Mesenchymal stem cell (in vitro differentiated cells and primary cell): Measurements from ENCODE around the gene HOXA3.

Experiments used
- DNase-seq: peaks from one replicate; pipeline ENCODE4 v3.0.0-alpha.2; 2013
- H2AFZ ChIP-seq: one replicate; pipeline ENCODE4 v1.6.1; 2013; ENCODE audit warnings: low read depth, mild to moderate bottlenecking, control low read depth, inconsistent platforms, low read length, moderate library complexity
- H2AK5ac ChIP-seq: 2 replicates; pipeline ENCODE4 v1.6.1; 2013; ENCODE audit warnings: low read length, moderate library complexity, mild to moderate bottlenecking, inconsistent platforms; ENCODE audit not compliant: severe bottlenecking
- H2BK120ac ChIP-seq: one replicate; pipeline ENCODE4 v1.6.1; 2013; ENCODE audit warnings: low read depth, mild to moderate bottlenecking, inconsistent platforms, low read length, moderate library complexity
- H2BK12ac ChIP-seq, 2 experiments: one replicate each; pipeline ENCODE4 v1.6.1; 2013; ENCODE audit warnings: inconsistent platforms in 2 of 2, low read length in 2 of 2, mild to moderate bottlenecking in 2 of 2, moderate library complexity in 2 of 2, control low read depth in 1 of 2
- H2BK15ac ChIP-seq: one replicate; pipeline ENCODE4 v1.6.1; 2013; ENCODE audit warnings: mild to moderate bottlenecking, low read depth, inconsistent platforms; ENCODE audit not compliant: poor library complexity, severe bottlenecking
- H2BK5ac ChIP-seq: 2 replicates; pipeline ENCODE4 v1.6.1; 2013; ENCODE audit warnings: low read depth, mild to moderate bottlenecking, low read length, control low read depth, inconsistent platforms; ENCODE audit not compliant: poor library complexity, severe bottlenecking
- H3K14ac ChIP-seq, 2 experiments: one replicate each; pipeline ENCODE4 v1.6.1; 2013; ENCODE audit warnings: inconsistent platforms in 2 of 2, low read length in 2 of 2, control low read depth in 1 of 2, mild to moderate bottlenecking in 1 of 2, moderate library complexity in 1 of 2
- H3K18ac ChIP-seq, 2 experiments: one replicate each; pipeline ENCODE4 v1.6.1; 2013; ENCODE audit warnings: inconsistent platforms in 2 of 2, low read length in 2 of 2, control low read depth in 1 of 2, low read depth in 1 of 2, mild to moderate bottlenecking in 1 of 2
- H3K23ac ChIP-seq, 2 experiments: one replicate each; pipeline ENCODE4 v1.6.1; 2013; ENCODE audit warnings: inconsistent platforms in 2 of 2, low read length in 2 of 2, mild to moderate bottlenecking in 2 of 2, moderate library complexity in 2 of 2, control low read depth in 1 of 2
- H3K27ac ChIP-seq: 2 replicates; pipeline ENCODE4 v1.5.1; 2013; ENCODE audit warnings: mild to moderate bottlenecking, moderate library complexity, low read length, control low read depth, inconsistent platforms; ENCODE audit not compliant: poor library complexity, severe bottlenecking
- H3K27me3 ChIP-seq, 2 experiments: 2 replicates each; pipeline versions ENCODE4 v1.6.1 to v1.7.0; 2013; ENCODE audit warnings: low read length in 2 of 2, mild to moderate bottlenecking in 2 of 2, moderate library complexity in 2 of 2, control low read depth in 1 of 2, inconsistent platforms in 1 of 2; ENCODE audit not compliant: control insufficient read depth in 1 of 2, insufficient read depth in 1 of 2
- H3K36me3 ChIP-seq, 2 experiments: 2 replicates each; pipeline versions ENCODE4 v1.6.1 to v1.7.0; 2013; ENCODE audit warnings: low read length in 2 of 2, control low read depth in 1 of 2, inconsistent platforms in 1 of 2, low read depth in 1 of 2, mild to moderate bottlenecking in 1 of 2; ENCODE audit not compliant: insufficient read depth in 2 of 2, control insufficient read depth in 1 of 2
- H3K4ac ChIP-seq, 2 experiments: one replicate each; pipeline ENCODE4 v1.6.1; 2013; ENCODE audit warnings: inconsistent platforms in 2 of 2, low read length in 2 of 2, mild to moderate bottlenecking in 2 of 2, moderate library complexity in 2 of 2, control low read depth in 1 of 2, low read depth in 1 of 2
- H3K4me1 ChIP-seq: 2 replicates; pipeline ENCODE4 v1.6.1; 2013; ENCODE audit warnings: low read depth, low read length, control low read depth; ENCODE audit not compliant: control insufficient read depth, insufficient read depth
- H3K4me2 ChIP-seq: 2 replicates; pipeline ENCODE4 v1.6.1; 2013; ENCODE audit warnings: low read length, mild to moderate bottlenecking, inconsistent platforms; ENCODE audit not compliant: poor library complexity, severe bottlenecking
- H3K4me3 ChIP-seq, 2 experiments: 2 replicates each; pipeline versions ENCODE4 v1.5.1 to v1.7.0; 2013; ENCODE audit warnings: low read length in 2 of 2, mild to moderate bottlenecking in 2 of 2, control low read depth in 1 of 2, low read depth in 1 of 2; ENCODE audit not compliant: insufficient read depth in 1 of 2
- H3K79me1 ChIP-seq: replicated peaks from 2 replicates; pipeline ENCODE4 v1.6.1; 2013; ENCODE audit warnings: mild to moderate bottlenecking, control low read depth, low read length, inconsistent platforms; ENCODE audit not compliant: poor library complexity, severe bottlenecking
- H3K9ac ChIP-seq: 2 replicates; pipeline ENCODE4 v1.7.0; 2013; ENCODE audit warnings: mild to moderate bottlenecking, low read length, moderate library complexity
- H3K9me3 ChIP-seq: 2 replicates; pipeline ENCODE4 v1.7.0; 2013; ENCODE audit warnings: mild to moderate bottlenecking, low read length; ENCODE audit not compliant: control insufficient read depth
- H4K8ac ChIP-seq: one replicate; pipeline ENCODE4 v1.6.1; 2013; ENCODE audit warnings: inconsistent platforms, mild to moderate bottlenecking, low read length, moderate library complexity
- H4K91ac ChIP-seq: one replicate; pipeline ENCODE4 v1.6.1; 2013; ENCODE audit warnings: mild to moderate bottlenecking, low read length, inconsistent platforms
- WGBS: methylation state at CpG from one replicate; pipeline ENCODE4 v1.1.7; 2013; ENCODE audit warnings: mixed read lengths; 5-methylcytosine and 5-hydroxymethylcytosine counted together

HOXA3 gene

DNA sequence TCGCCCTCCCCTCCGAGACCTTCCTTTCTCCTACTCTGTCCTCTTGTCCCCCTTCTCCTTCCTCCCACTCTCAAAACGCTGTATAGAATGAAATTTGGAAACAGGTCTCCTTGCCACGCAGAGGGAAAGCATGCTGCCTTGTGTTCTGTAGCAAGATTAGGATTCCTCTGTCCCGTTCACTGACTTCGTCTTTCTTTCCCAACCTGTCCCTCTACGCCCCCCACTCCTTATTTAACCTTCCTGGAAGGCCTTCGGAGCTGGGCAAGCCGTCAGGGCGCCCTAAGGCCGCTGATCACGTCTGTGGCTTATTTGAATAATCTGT lies 11.6 kb upstream of the HOXA3 start:
- H2BK15ac ChIP-seq = no peak overlapping the region
- peak overlapping the region; percentile 13 for H4K8ac ChIP-seq
- H3K9me3 ChIP-seq = no peaks in the 10 kb centered on the region
- H3K79me1 ChIP-seq = peaks cover 3% of the 10 kb centered on the region
- no peaks in the 10 kb centered on the region for H3K27me3 ChIP-seq
- H2BK120ac ChIP-seq = no peak overlapping the region
- no peak overlapping the region for H4K91ac ChIP-seq
- no peak overlapping the region for H2BK5ac ChIP-seq
- peak overlapping the region; percentile 9 to 64 for H3K18ac ChIP-seq
- H2AK5ac ChIP-seq = no peak overlapping the region
- WGBS = 20% methylated on average over 12 of the region's 12 CpGs
- no peak for DNase-seq
- H3K14ac ChIP-seq = no peak overlapping the region
- peak overlapping the region in 1 of 2 experiments; percentile 86 for H3K23ac ChIP-seq
- H3K4ac ChIP-seq = peak overlapping the region in 1 of 2 experiments; percentile 32
- H3K9ac ChIP-seq = peak overlapping the region; percentile 90
- peak overlapping the region in 1 of 2 experiments; percentile 92 for H3K4me3 ChIP-seq
- H3K4me2 ChIP-seq = no peak overlapping the region
- H2BK12ac ChIP-seq = peak overlapping the region in 1 of 2 experiments; percentile 21
- H3K27ac ChIP-seq = no peak overlapping the region
- peaks cover 36% of the 10 kb centered on the region for H3K4me1 ChIP-seq
- H3K36me3 ChIP-seq = peaks cover 15 to 50% of the 10 kb centered on the region in 2 experiments
- H2AFZ ChIP-seq = no peak overlapping the region

DNA sequence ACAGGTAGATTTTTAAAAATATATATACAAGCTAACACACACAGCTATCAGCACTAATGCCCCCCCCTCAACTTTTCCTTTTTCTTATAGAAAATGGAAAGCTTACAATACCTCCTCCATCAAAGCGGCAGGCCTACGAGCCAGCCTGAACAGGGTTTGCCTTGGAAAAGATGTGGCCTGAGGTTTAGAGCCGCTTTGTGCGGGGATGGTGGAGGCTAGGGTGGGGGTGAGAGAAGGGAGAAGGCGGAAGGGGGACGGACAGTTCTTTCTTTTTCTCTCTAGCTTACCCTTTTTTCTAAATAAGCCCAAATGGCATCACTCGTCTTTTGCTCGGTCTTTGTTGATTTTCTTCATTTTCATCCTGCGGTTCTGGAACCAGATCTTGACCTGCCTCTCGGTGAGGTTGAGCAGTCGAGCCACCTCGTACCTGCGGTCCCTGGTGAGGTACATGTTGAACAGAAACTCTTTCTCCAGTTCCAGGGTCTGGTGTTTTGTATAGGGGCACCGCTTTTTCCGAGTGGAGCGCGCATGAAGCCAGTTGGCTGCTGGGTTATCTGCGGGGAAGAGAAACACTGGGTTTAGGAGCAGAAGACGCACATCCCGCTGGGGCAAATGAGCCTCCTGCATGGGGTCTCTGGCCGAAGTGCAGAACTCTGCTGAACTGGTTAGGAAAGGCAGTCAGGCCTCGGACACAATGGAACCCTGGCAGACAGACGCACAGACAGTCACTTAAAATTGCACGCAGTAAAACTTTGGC lies 11.1 kb upstream of the HOXA3 start:
- Histone ChIP-seq H3K4me2 (no peak overlapping the region), H3K4me1 (peaks cover 36% of the 10 kb centered on the region)
- 31% methylated on average over 18 of the region's 24 CpGs for WGBS

DNA sequence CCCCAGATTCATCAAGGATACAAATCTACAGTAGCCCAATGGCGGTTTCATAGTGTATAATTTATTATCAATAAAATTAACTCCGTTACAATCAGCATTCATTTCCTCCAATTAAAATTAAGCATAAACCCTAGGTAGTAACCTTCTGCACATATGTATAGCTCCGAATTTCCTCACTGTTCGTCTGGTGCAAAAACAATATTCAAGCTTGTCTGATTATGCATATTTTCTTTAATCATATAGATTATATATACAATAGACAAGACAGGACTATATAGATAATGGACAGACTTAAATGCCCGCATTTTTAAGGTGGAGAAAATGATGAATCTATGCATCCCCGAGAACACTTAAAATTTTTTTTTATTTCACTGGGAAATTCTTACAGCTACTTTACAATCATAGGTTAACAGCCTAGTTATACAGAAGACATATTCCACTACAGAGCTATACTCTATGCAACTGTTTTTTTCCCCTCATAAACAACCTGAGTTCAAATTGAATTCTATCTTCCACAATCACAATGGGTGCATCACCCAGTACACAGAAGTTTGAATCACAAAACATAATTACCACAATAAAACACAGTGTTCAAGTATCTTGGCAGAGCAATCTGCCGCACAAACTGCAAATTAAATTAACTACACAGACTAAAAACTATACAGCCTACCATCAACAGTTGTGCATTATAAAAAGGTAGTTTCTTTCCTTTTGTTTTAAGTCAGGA lies 10.3 kb upstream of the HOXA3 start:
- WGBS = 73% methylated on average over 2 of the region's 7 CpGs
- Histone ChIP-seq H3K14ac (no peak overlapping the region), H2AFZ (no peak overlapping the region), H4K8ac (no peak overlapping the region), H2BK15ac (no peak overlapping the region), H2BK120ac (no peak overlapping the region), H3K4me2 (no peak overlapping the region), H3K9ac (peak overlapping the region; percentile 90), H3K79me1 (peaks cover 3% of the 10 kb centered on the region), H3K4me1 (peaks cover 36% of the 10 kb centered on the region), H4K91ac (no peak overlapping the region), H3K4ac (no peak overlapping the region), H3K4me3 (peak overlapping the region in 1 of 2 experiments; percentile 92), H2BK12ac (no peak overlapping the region), H2AK5ac (no peak overlapping the region), H3K18ac (no peak overlapping the region), H3K23ac (no peak overlapping the region), H3K36me3 (peaks cover 15 to 45% of the 10 kb centered on the region in 2 experiments), H3K27me3 (peaks cover 0 to 11% of the 10 kb centered on the region in 2 experiments), H2BK5ac (no peak overlapping the region), H3K27ac (no peak overlapping the region), H3K9me3 (no peaks in the 10 kb centered on the region)
- DNase-seq = no peak

More for the DNA sequence above, 11.1 kb upstream of the HOXA3 start:
- Histone ChIP-seq H4K91ac (no peak overlapping the region), H2BK120ac (no peak overlapping the region), H2BK12ac (peak overlapping the region in 1 of 2 experiments; percentile 68), H3K14ac (peak overlapping the region in 1 of 2 experiments; percentile 71), H3K18ac (peak overlapping the region in 1 of 2 experiments; percentile 64), H3K9me3 (no peaks in the 10 kb centered on the region), H3K36me3 (peaks cover 15 to 49% of the 10 kb centered on the region in 2 experiments), H4K8ac (peak overlapping the region; percentile 13), H3K27ac (no peak overlapping the region), H3K4me3 (peak overlapping the region in 1 of 2 experiments; percentile 92), H2AFZ (no peak overlapping the region), H3K4ac (peak overlapping the region in 1 of 2 experiments; percentile 32), H2BK15ac (peak overlapping the region; percentile 90), H2BK5ac (no peak overlapping the region), H3K79me1 (peaks cover 3% of the 10 kb centered on the region), H3K23ac (peak overlapping the region in 1 of 2 experiments; percentile 50), H3K27me3 (peaks cover 0 to 4% of the 10 kb centered on the region in 2 experiments), H3K9ac (peak overlapping the region; percentile 90), H2AK5ac (no peak overlapping the region)
- no peak for DNase-seq
